Right lobe of liver (tissue), 6 donors: ENCODE results near the gene KIAA1143. TPM values are rescaled to one million over a fixed set of nuclear protein-coding genes. Genes with fewer than 3 reads are reported as not detected.

Experiments
- ATAC-seq, 4 donors: fragments of 200-7000 bp; cut with Tn5 transposase; one replicate each; pipeline ENCODE4 v1.9.1; 2020; ENCODE audit warnings: mild to moderate bottlenecking in 4 of 4, moderate library complexity in 4 of 4
- DNase-seq, 3 donors: peaks; one replicate each; pipeline ENCODE4 v3.0.0-alpha.2; 2020
- H3K27ac ChIP-seq, 3 donors: fragments of 200-600 bp; one replicate each; pipeline ENCODE4 v1.8.0; 2022
- H3K27me3 ChIP-seq, 2 donors: fragments of 200-600 bp; one replicate each; pipeline ENCODE4 v1.8.0; 2022
- H3K36me3 ChIP-seq, 4 donors: fragments of 200-600 bp; sonication (generic) in 1 of 4; one replicate each; pipeline versions ENCODE4 v1.5.1 to v1.8.0; 2017 to 2022; ENCODE audit warnings: control low read depth in 1 of 4
- H3K4me1 ChIP-seq, 4 donors: fragments of 200-600 bp; sonication (generic) in 1 of 4; one replicate each; pipeline versions ENCODE4 v1.5.1 to v1.8.0; 2017 to 2022; ENCODE audit warnings: control low read depth in 1 of 4
- H3K4me3 ChIP-seq, 3 donors: fragments of 200-600 bp; one replicate each; pipeline ENCODE4 v1.8.0; 2022
- H3K9me3 ChIP-seq, 4 donors: fragments of 200-600 bp; sonication (generic) in 1 of 4; one replicate each; pipeline versions ENCODE4 v1.5.1 to v1.8.0; 2017 to 2022; ENCODE audit warnings: control low read depth in 1 of 4
- POLR2A ChIP-seq: fragments of 450-650 bp; IDR thresholded peaks from one replicate; pipeline ENCODE4 v1.6.1; 2017; ENCODE audit warnings: antibody characterized with exemption, mild to moderate bottlenecking
- WGBS: methylation state at CpG from one replicate; pipeline ENCODE4 v1.1.6; 2018; ENCODE audit warnings: low coverage, low lambda C conversion rate; ENCODE audit not compliant: insufficient coverage; ENCODE audit errors: missing lambda C conversion rate; 5-methylcytosine and 5-hydroxymethylcytosine counted together
- intact Hi-C, 2 donors: fragments of 100-400 bp; cut with DNase I; formaldehyde crosslinking; loops; one replicate each; pipeline versions ENCODE4 v1.11.2 to v1.14.1; 2022
- total RNA-seq, 6 experiments: library from RNA; depleted of rRNA in 2 of 6; stranded (reverse); fragments of >200 nt in 2 of 6; fragmentation: NEBNext Ultra II Directional in 3 of 6; extraction: Animal tissue kit (Norgen Biotek cat#: 25700) in 3 of 6; gene quantifications; one replicate each; pipeline versions ENCODE4 v1.1.0 to v1.2.4, GENCODE V29; 2016 to 2023
- TF ChIP-seq, protein P1 (sequence below), 4 donors: fragments of 200-600 bp in 3 of 4; fragments of 450-650 bp in 1 of 4; IDR thresholded peaks; one replicate each; pipeline versions ENCODE4 v1.5.1 to v1.8.0; 2016 to 2022; ENCODE audit warnings: antibody characterized with exemption in 4 of 4, mild to moderate bottlenecking in 2 of 4
- donor health status: DM: no; HTN: yes; CAD: no.
- donor health status: DM: no; HTN: no; CAD: no.
- donor health status: DM: no; HTN: no; CAD: no.
- donor health status: DM: no; HTN: yes; CAD: no.
- donor health status: DM: no; HTN: yes; CAD: no.

KIAA1143 gene
- total RNA-seq, 6 experiments from 2014 or later = 7.2 to 11.6 (median 8.5) TPM

DNA sequence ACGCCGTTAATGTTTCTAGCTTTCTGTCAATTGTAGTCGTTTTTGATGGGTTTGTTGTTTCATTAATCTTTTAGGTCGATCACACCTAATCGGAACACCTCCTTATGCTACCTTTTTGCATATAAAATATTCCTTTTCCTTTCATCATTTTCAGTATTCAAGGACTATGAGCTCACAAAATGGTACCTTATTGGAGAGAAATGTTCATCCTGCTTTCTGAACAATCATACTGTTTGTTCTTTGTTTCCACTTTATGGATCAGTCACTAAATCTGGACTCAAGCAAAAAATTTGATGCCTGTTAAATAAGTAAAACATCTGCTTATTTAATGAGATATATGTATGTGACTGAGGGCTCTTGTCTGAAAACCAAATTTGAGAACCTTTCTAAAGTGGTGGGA lies 1.3 kb upstream of the KIAA1143 start:
- Histone ChIP-seq H3K9me3 (peaks cover 0 to 3% (median 0%) of the 10 kb centered on the region in 4 donors), H3K36me3 (no peaks in the 10 kb centered on the region), H3K27me3 (no peaks in the 10 kb centered on the region), H3K4me3 (no peak overlapping the region), H3K4me1 (peaks cover 0 to 5% (median 2%) of the 10 kb centered on the region in 4 donors), H3K27ac (no peak overlapping the region)
- ATAC-seq (no peak), DNase-seq (no peak)
- WGBS = 35% methylated on average over 5 of the region's 5 CpGs
- TF ChIP-seq, protein P1, sequence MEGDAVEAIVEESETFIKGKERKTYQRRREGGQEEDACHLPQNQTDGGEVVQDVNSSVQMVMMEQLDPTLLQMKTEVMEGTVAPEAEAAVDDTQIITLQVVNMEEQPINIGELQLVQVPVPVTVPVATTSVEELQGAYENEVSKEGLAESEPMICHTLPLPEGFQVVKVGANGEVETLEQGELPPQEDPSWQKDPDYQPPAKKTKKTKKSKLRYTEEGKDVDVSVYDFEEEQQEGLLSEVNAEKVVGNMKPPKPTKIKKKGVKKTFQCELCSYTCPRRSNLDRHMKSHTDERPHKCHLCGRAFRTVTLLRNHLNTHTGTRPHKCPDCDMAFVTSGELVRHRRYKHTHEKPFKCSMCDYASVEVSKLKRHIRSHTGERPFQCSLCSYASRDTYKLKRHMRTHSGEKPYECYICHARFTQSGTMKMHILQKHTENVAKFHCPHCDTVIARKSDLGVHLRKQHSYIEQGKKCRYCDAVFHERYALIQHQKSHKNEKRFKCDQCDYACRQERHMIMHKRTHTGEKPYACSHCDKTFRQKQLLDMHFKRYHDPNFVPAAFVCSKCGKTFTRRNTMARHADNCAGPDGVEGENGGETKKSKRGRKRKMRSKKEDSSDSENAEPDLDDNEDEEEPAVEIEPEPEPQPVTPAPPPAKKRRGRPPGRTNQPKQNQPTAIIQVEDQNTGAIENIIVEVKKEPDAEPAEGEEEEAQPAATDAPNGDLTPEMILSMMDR (IDR thresholded peaks at IDR 0.05) = no peak
- no peak for TF ChIP-seq POLR2A
- intact Hi-C loops = no loop called here

DNA sequence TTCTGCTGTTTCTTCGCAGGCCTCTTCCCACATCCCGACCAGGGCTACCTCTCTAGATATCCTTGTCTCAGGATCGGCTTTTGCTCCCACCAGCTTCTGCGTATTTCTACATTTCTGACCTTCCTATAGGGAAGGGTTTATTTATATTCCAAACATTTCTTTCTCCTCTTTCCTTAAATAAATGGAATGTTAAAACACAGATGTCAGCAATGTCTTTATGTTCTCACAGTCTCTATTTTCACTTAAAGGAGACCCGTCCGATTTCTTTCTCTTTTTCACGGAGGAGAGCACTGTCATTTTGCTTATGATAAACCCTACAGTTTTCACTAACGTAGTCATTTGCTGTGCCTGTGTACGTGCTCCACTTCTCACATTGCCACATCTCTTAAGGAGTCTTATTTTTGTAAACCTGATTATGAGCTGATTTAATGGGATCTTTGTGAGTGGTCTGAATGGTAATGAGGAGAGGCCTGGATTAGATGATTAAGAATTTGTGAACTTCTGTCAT lies 805 bp upstream of the KIAA1143 start:
- peak overlapping the region; percentile 67 to 80 (median 71) for H3K4me3 ChIP-seq
- TF ChIP-seq, protein P1 (IDR thresholded peaks at IDR 0.05) = no peak
- TF ChIP-seq POLR2A = no peak
- no peak for DNase-seq
- H3K4me1 ChIP-seq = peaks cover 0 to 5% (median 2%) of the 10 kb centered on the region in 4 donors
- no peaks in the 10 kb centered on the region for H3K36me3 ChIP-seq
- intact Hi-C loops = no loop called here
- H3K27ac ChIP-seq = no peak overlapping the region
- peaks cover 0 to 3% (median 0%) of the 10 kb centered on the region in 4 donors for H3K9me3 ChIP-seq
- ATAC-seq = no peak
- H3K27me3 ChIP-seq = no peaks in the 10 kb centered on the region
- WGBS = 8% methylated on average over 9 of the region's 9 CpGs

DNA sequence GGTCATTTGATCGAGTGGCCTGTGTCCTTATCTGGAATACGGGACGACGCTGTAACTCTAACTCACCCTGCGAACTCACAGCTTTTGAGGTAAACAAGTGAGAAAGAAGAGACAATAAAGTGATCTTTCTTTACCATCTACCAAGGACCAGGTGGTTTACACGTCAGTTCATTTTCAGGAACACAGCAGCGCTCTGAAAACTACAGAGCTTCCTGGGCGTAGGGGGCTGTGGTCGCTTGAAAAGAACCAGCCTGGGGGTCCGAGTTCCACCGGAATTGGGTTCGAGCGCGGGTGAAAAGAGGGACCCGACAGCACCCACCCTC lies 357 bp downstream of the KIAA1143 start:
- intact Hi-C loops = no loop called here
- Histone ChIP-seq H3K9me3 (peaks cover 0 to 3% (median 0%) of the 10 kb centered on the region in 4 donors), H3K4me1 (peaks cover 0 to 5% (median 2%) of the 10 kb centered on the region in 4 donors), H3K36me3 (peaks cover 0 to 4% (median 0%) of the 10 kb centered on the region in 4 donors), H3K27ac (peak overlapping the region in 2 of 3 donors; percentile 36 to 62), H3K27me3 (no peaks in the 10 kb centered on the region), H3K4me3 (peak overlapping the region; percentile 67 to 80 (median 71))
- TF ChIP-seq, protein P1 (IDR thresholded peaks at IDR 0.05) = no peak
- no peak for TF ChIP-seq POLR2A
- WGBS = 2% methylated on average over 14 of the region's 15 CpGs
- peak in 1 of 4 donors; percentile 16 for ATAC-seq
- no peak for DNase-seq

DNA sequence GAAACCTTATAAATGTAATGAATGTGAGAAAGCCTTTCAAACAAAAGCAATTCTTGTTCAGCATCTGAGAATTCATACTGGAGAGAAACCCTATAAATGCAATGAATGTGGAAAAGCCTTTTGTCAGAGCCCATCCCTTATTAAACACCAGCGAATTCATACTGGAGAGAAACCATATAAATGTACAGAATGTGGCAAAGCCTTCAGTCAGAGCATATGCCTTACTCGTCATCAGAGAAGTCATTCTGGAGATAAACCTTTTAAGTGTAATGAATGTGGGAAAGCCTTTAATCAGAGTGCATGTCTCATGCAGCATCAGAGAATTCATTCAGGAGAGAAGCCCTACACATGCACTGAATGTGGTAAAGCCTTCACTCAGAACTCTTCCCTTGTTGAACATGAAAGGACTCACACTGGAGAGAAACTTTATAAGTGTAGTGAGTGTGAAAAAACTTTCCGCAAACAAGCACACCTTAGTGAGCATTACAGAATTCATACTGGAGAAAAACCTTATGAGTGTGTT lies 26.7 kb downstream of the KIAA1143 start:
- Histone ChIP-seq H3K36me3 (peaks cover 0 to 10% (median 0%) of the 10 kb centered on the region in 4 donors), H3K4me3 (no peak overlapping the region), H3K9me3 (peaks cover 0 to 62% (median 17%) of the 10 kb centered on the region in 4 donors), H3K27ac (no peak overlapping the region), H3K27me3 (no peaks in the 10 kb centered on the region), H3K4me1 (no peaks in the 10 kb centered on the region)
- DNase-seq (no peak), ATAC-seq (no peak)
- WGBS = 86% methylated on average over 3 of the region's 3 CpGs
- intact Hi-C loops = no loop called here
- TF ChIP-seq, protein P1 (IDR thresholded peaks at IDR 0.05) = no peak
- no peak for TF ChIP-seq POLR2A
